GM12801 (cell line): ENCODE measurements around the gene GDI1.

ENCODE experiments used
- CTCF ChIP-seq: IDR thresholded peaks from one replicate; pipeline ENCODE4 v1.5.1; 2011; ENCODE audit warnings: control low read depth; ENCODE audit not compliant: insufficient read length; ENCODE audit errors: extremely low read depth

Gene GDI1

GRCh38 chrX:154490021-154490413, 53.1 kb downstream of the GDI1 start:
- TF ChIP-seq CTCF: no peak

DNA sequence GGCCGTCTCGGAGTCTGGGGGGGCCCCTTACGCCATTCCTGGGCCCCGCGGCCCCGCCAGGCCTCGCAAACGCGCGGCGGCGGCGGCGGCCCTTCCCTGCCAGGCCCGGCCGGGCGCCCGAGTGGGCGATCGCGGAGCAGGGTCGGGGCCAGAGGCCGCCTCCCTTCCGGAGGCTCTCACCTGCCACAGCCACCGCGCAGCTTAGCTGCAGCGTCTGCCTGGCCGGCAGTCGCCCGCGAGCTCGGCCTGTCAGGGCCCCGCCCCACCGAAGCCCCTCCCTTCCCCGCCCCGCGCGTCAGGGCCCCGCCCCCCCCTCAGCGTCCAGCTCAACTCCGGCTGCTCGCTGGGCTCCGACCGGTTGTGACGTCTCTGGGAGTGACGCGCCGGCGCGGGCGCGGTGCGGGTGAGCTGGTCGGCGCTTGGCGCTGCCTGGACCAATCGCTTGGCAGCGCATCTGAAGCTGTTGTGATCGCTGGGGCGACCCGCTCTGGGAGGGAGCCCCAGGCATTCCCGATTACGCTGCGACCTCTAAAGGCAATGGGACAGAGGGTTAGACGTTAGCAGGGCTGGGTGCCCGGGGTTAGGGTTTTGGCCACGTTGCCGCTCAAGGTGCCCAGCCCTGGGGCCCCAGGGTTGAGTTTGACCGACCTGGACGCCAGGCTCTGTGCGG, 53.6 kb downstream of the GDI1 start, which contains the start of gene SLC10A3:
Gene SLC10A3, minus strand, starts transcription at position 216 of the 670 bp plus-strand sequence. CDS start 1,689 bp downstream, outside the sequence.
- TF ChIP-seq CTCF: no peak
